Stimulated activated naive CD8-positive, alpha-beta T cell treated with anti-CD3 and anti-CD28 coated beads, Interleukin-15, Interleukin-2, amounts not matched to agents 100 U/mL and 50 U/mL, for 24 hours (primary cell): ENCODE results near the gene HDAC11.
"Not testable (repeated sequence)": the region's sequence is repeated elsewhere in the genome, so short reads cannot be mapped to it uniquely, and the experiment has no call there.

Source experiments
- ATAC-seq: fragments of 150-1000 bp; cut with Tn5 transposase; one replicate; pipeline ENCODE4 v1.10.0; 2021
- DNase-seq: peaks from one replicate; pipeline ENCODE4 v3.0.0; 2021

Gene HDAC11

DNA sequence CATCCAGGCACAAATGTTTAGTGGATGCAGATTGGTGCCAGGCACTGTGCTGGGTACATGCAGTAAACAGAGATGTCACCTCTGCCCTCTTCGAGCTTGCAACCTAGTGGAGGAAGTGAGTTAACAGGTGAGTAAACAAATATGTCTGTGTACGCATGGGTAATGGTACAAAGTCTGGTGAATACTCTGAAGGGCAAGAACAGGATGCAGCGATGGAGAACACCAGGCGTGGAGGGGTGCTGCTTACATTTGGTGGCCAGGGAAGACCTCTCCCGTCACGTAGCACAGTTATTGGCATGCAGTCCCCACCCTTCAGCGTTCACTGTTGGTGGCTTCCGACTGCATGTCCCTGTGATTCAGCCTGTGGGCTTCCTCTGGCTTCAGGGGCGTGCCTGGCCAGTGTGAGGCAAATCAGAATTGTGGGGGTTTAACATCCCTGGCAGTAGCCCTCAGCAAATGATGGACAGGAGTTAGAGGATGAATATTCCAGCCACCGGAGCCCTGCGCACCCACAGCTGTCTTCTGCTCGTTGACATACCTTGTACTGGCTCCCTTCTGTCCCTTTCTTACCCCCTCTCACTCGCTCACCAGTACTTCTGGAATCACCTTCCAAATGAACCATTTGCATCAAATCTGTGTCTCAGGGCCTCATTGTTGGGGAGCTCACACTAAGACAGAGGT lies 9.1 kb upstream of the HDAC11 start:
- no peak for ATAC-seq
- DNase-seq, result no peak

GRCh38 chr3:13472286-13472685 lies 7.8 kb upstream of the HDAC11 start:
- no peak for DNase-seq

GRCh38 chr3:13473020-13473419 lies 7.1 kb upstream of the HDAC11 start:
- ATAC-seq (no peak), DNase-seq (no peak)

More at GRCh38 chr3:13472286-13472685, 7.8 kb upstream of the HDAC11 start:
- ATAC-seq, result no peak

DNA sequence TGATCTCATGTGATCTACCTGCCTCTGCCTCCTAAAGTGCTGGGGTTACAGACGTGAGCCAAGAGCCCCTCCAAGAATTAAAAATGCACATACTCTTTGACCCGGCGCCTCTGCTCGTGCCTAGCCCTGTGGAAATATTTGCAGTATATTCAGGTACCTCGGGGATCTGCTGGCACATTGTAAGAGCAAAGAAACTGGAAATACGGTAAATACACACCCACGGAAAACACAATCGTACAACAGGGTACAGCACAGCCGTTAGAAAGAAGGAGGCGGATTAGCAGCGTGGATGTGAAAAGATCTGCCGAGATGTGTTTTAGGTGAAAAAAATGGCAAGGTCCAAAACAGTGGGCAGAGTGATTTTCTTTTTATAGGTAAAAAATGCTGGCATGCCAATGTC lies 6.1 kb upstream of the HDAC11 start:
- no peak for DNase-seq
- no peak for ATAC-seq

GRCh38 chr3:13474776-13475303 lies 5.3 kb upstream of the HDAC11 start:
- ATAC-seq, result no peak
- DNase-seq, result no peak

- DNase-seq (no peak), ATAC-seq (no peak)
These were observed 4.1 kb upstream of the HDAC11 start for GRCh38 chr3:13475871-13476590.

GRCh38 chr3:13477943-13478342 lies 2.2 kb upstream of the HDAC11 start:
- ATAC-seq (no peak), DNase-seq (no peak)

DNA sequence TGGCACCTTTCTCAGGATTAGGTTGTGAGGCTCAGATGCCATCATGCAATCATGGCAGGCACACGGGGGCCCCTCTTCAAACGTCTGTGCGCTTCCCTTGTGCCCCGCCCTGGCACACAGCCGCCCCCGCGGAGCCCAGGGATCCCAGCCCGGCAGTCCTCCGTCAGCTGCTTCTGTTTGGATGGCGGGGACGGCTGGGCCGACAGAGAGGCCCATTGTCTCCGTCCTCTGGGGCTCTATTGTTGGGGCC lies 849 bp upstream of the HDAC11 start:
- DNase-seq, result peak; percentile 62
- ATAC-seq, result peak; percentile 12

DNA sequence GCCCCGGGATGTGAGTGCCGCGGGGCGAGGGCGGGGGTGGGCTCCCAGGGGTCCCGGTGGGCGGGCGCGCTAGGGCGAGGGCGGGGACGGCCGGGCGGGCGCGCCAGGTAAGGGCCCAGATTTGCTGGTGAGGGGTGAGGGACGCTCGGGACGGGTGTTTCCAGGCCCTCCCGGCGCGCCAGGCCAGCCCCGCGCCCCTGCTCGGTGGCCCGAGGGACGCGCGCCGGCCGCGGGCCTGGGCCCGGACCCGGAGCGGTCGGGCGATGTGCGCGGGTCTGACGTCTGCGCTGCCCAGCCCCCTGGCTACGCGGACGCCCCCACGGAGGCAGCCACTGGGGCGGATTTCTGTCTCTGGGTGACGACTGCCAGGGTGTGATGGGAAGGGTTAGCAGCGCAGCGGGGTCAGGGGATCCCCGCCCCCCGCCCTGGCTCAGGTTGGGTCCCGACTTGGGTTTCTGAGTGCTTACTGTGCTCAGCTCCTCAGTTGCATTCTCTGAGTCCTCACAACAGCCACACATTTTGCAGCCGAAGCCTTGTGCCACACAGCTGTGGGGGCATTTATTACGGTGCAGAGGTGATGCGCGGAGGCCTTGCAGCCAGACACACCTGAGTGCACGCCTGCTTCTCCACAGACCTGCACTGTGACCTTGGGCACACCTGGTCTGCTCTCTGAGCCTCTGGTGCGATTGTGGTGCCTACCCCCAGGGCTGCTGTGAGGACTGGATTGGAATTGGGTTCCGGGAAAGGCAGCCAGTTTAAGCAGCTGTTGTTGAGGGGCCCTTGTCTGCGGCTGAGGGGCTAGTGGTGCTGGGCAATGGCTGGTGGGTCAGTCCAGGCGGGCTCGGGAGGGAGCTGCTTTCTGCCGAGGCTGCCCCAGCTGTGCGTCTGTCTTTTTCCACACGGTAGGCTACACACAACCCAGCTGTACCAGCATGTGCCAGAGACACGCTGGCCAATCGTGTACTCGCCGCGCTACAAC lies 523 bp downstream of the HDAC11 start:
- ATAC-seq, result peak; percentile 13
- DNase-seq, result peak; percentile 44

GRCh38 chr3:13482106-13482690 lies 2.1 kb downstream of the HDAC11 start:
- ATAC-seq (no peak), DNase-seq (no peak)

DNA sequence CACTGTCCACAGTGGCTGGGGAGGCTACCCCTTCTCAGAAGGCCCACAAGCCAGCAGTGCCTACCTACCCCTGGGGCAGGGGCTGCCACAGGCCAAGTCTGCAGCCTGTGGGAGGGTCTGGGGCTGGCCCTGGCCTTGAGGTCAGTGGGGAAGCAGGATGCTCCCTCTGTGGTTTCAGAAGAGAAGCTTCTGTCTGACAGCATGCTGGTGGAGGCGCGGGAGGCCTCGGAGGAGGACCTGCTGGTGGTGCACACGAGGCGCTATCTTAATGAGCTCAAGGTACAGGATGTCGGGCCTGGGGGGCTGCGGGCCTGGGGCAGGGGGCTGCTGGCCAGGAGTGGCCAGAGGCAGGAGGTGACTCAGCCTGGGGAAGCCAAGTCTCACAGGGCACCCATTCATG lies 3.2 kb downstream of the HDAC11 start:
- ATAC-seq, result no peak
- DNase-seq, result no peak

- DNase-seq, result no peak
- no peak for ATAC-seq
These were observed 4.0 kb downstream of the HDAC11 start for GRCh38 chr3:13483988-13484695.

- DNase-seq, result no peak
These were observed 4.9 kb downstream of the HDAC11 start for GRCh38 chr3:13484851-13485590.

DNA sequence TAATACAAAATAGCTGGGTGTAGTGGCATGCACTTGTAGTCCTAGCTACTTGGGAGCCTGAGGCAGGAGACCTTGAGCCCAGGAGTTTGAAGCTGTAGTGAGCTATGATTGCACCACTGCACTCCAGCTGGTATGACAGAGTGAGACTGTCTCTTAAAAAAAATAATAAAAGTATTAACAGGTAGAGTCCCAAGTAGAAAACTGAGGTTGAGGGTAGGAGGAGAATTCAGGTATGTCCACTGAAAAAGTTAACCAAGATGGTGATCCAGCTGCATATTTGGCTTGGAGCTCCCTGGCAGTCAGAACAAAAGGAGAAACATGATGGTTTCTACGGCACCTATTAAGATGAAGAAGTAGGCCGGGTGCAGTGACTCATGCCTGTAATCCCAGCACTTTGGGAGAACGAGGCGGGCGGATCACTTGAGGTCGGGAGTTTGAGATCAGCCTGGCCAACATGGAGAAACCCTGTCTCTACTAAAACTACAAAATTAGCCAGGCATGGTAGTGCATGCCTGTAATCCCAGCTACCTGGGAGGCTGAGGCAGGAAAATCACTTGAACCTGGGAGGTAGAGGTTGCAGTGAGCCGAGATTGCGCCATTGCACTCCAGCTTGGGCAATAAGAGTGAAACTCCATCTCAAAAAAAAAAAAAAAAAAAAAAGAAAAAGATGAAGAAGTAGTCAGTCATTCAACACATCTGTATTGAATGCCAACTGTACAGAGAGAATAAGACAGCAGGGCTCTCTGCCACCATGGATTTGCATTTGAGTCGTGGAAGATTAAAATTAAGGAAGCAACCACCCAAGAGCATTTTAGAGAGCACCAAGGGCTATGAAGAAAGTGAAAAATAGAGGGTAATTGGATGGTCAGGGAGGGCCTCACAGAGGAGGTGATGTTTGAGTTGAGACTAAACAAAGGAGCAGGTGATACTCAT lies 5.8 kb downstream of the HDAC11 start:
- not testable (repeated sequence) for DNase-seq

More at GRCh38 chr3:13484851-13485590, 4.9 kb downstream of the HDAC11 start:
- ATAC-seq, result no peak

DNA sequence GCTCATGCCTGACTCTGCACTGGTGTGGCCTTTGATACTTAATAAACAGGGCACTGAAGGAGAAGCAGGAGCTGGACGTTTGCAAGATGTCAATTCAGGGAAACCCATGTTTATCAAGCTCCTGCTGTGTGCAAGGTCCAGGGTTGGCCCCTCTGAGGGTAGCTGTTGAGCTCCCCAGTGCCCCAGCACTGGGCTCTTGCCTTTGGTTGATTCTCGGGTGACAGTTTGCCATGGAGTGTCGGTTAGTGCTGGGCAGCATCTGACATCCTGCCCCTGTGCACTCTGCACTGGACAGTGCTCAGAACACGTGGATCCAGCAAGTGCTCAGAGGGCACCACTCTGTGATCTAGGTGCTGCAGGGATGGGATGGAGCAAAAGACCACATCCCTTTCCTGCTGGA lies 7.3 kb downstream of the HDAC11 start:
- DNase-seq (no peak), ATAC-seq (no peak)

More for the DNA sequence above, 5.8 kb downstream of the HDAC11 start:
- ATAC-seq, result not testable (repeated sequence)

- DNase-seq (no peak), ATAC-seq (no peak)
These were observed 11.3 kb downstream of the HDAC11 start for GRCh38 chr3:13491206-13491974.

DNA sequence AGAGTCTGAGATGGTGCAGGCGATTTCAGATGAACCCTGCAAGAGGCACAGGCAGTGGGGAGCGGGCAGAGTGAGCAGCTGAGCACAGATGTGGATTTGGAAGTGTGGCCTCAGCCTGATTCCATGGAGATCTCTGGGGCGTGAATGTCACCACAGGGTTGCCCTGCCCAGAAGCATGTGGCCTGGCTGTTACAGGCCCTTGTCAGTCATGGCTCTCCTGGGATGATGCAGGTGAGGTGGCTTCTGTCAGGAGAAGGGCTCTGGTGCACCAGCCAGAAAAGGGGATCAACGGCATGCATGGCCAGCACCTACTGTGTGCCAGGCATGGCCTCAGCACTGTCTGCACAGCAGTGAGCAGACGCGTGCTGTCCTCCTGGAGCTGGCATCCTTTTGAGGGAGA lies 11.9 kb downstream of the HDAC11 start:
- DNase-seq (no peak), ATAC-seq (no peak)

- DNase-seq, result no peak
- no peak for ATAC-seq
These were observed 13.1 kb downstream of the HDAC11 start for GRCh38 chr3:13492976-13493866.
